Measurements from ENCODE around the gene LRRC8C. TPM values are rescaled to one million over a fixed set of nuclear protein-coding genes. Genes with fewer than 3 reads are reported as not detected.

The LRRC8C gene
- total RNA-seq, 2 experiments from 2014 or later: 38.2 to 41.8 TPM

Other genes starting within 250 kb of the LRRC8C start
- 10 to 100 TPM; 12.8 to 13.9 TPM for gene LRRC8B, start 108.3 kb upstream of the LRRC8C start, total RNA-seq
- 10 to 100 TPM; 25.1 to 26.0 TPM for gene LRRC8D, start 187.9 kb downstream of the LRRC8C start, total RNA-seq